Measurements from ENCODE around the gene ZNF511.

Gene ZNF511

DNA sequence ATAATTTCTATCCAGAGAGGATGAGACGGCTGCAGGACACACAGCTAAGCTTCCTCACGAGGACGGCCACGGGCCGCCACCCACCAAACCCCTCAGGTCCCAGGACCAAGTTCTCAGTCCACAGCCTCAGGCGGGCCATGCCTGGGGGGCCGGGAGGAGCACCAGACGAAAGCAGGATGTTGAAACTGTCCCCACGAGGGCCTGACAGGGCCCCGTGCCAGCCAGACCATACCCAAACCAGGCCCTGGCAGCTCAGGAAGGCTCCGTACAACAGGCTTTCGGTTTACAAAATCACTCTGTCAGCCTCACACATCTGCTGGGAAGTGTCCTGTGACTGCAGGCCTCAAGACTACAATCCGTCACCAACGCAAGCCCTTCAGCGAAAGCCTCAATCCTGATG lies 14.5 kb upstream of the ZNF511 start:
- no peak for DNase-seq (ENCODE audit: low read depth)
- TF ChIP-seq, protein P1, sequence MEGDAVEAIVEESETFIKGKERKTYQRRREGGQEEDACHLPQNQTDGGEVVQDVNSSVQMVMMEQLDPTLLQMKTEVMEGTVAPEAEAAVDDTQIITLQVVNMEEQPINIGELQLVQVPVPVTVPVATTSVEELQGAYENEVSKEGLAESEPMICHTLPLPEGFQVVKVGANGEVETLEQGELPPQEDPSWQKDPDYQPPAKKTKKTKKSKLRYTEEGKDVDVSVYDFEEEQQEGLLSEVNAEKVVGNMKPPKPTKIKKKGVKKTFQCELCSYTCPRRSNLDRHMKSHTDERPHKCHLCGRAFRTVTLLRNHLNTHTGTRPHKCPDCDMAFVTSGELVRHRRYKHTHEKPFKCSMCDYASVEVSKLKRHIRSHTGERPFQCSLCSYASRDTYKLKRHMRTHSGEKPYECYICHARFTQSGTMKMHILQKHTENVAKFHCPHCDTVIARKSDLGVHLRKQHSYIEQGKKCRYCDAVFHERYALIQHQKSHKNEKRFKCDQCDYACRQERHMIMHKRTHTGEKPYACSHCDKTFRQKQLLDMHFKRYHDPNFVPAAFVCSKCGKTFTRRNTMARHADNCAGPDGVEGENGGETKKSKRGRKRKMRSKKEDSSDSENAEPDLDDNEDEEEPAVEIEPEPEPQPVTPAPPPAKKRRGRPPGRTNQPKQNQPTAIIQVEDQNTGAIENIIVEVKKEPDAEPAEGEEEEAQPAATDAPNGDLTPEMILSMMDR (conservative IDR thresholded peaks at IDR 0.05; ENCODE audit: low read depth, low read length): no peak
- no peak overlapping the region for H3K4me3 ChIP-seq (ENCODE audit: low read depth, low read length)

DNA sequence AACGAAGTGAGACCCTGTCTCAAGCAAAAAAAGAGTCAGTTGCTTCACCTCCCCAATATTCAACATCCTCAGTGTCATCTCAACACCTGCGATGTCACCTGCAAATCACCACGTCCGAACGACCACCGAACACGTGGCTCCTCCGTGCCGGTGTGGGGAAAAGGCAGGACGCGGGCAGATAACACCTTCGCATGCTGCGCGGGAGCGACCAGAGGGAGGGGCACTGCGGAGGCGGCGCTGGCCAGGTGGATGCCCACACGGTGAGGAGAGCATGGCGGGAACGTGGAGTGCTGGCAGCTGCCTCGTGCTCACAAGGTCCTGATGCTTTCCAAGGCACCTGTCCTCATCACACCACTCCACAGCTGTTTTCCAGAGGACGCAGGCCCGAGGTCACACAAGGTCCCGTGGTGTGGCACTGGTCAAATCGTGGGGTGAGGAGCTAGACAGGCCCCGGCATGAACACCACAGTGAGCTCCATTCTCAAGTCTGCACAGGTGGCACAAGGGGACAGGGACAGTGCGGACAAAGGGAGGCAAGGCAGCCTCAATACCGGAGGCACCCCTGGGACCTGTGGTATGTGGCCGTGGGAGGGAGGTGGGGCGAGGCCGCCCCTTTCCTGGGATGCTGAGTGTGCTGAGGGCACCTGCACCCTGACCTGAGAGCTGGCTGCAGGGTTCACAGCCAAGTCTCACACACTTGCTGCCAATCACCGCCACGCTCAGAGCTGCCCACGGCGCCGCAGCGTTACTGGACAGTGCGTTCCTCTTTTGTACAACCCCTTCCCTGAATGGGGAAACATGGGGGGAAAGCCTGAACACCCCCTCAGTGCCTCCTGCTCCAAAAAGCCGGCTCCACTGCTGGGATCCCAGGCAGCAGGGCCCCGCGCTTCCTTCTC lies 13.0 kb upstream of the ZNF511 start:
- TF ChIP-seq, protein P1 (conservative IDR thresholded peaks at IDR 0.05; ENCODE audit: low read depth, low read length): no peak
- no peak for DNase-seq (ENCODE audit: low read depth)
- no peak overlapping the region for H3K4me3 ChIP-seq (ENCODE audit: low read depth, low read length)

DNA sequence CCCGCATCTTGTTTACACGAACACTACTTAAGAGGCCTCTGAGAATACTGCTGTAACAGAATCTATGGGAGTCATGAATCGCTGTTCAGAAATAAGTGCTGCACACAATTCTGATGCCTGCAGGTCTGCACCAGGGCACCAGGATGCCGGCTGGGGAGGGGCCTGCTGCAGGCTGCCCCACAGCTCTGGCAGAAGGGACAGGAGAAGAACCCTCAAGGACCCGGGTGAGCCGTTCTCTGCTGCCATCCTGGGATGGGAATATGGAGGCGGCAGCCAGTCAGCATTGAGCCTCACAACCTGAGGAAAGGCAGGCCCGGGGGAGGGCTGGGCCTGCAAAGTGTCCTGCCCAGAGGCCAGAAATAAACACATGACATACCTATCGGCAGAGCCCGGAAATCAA lies 11.2 kb upstream of the ZNF511 start:
- DNase-seq (ENCODE audit: low read depth): no peak
- H3K4me3 ChIP-seq (ENCODE audit: low read depth, low read length): no peak overlapping the region
- TF ChIP-seq, protein P1 (conservative IDR thresholded peaks at IDR 0.05; ENCODE audit: low read depth, low read length): no peak

DNA sequence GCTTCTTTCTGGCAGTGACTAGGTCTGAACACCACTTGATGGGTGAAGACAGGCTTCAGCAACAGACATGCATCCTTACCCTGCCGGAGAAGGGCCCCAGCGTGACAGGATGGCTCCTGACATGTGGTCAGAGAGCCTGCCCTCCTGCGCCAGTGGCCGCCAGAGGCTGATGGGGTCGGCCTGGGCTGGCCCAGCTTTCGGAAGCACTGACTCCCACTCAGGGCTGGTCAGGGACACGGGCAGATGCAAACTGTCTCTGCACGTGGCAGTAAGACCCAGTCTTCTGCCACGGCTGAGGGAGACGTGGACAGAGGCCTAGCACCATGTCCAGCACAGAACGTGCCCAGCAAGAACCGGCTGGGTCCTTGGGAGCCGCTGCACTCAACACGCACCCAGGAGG lies 10.2 kb upstream of the ZNF511 start:
- no peak for DNase-seq (ENCODE audit: low read depth)
- no peak overlapping the region for H3K4me3 ChIP-seq (ENCODE audit: low read depth, low read length)
- TF ChIP-seq, protein P1 (conservative IDR thresholded peaks at IDR 0.05; ENCODE audit: low read depth, low read length): no peak

DNA sequence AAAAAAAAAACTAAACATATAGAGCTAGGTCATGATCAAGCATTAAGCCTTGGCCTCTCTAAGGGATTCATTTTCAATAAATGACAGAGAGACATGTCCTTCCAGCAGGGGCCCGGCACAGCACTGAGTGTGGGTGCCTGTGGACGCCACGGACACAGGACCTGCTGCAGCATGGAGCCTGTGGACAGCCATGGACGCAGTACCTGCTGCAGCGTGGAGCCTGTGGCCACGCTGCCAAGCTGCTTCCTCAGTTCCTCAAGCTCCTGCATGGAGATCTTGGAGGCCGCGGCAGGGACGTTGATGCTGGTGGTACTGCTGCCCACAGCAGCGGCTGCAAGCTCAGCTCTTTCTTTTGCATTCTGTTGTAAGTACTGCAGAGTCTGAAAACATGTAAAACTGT lies 9.5 kb upstream of the ZNF511 start:
- DNase-seq (ENCODE audit: low read depth): no peak
- H3K4me3 ChIP-seq (ENCODE audit: low read depth, low read length): no peak overlapping the region
- TF ChIP-seq, protein P1 (conservative IDR thresholded peaks at IDR 0.05; ENCODE audit: low read depth, low read length): no peak

DNA sequence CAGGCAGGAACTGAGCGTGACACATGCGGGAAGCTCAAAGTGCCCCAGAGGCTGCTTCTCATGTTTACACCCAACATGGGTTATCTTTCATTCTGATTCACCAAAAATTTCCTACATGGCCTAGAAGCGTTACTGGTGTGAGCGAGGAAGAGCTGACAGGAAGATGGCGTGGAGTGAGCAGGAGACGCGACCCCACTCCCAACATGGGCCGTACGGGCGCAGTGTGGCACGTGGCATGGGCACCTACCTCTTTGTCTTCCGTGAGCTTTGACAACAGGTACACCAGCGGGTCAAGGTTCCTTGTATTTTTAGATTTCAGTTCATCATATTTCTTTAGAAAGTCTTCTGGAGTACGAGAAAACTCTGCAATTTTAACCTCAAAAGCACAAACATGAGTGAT lies 9.0 kb upstream of the ZNF511 start:
- no peak for DNase-seq (ENCODE audit: low read depth)
- TF ChIP-seq, protein P1 (conservative IDR thresholded peaks at IDR 0.05; ENCODE audit: low read depth, low read length): no peak
- H3K4me3 ChIP-seq (ENCODE audit: low read depth, low read length): no peak overlapping the region

DNA sequence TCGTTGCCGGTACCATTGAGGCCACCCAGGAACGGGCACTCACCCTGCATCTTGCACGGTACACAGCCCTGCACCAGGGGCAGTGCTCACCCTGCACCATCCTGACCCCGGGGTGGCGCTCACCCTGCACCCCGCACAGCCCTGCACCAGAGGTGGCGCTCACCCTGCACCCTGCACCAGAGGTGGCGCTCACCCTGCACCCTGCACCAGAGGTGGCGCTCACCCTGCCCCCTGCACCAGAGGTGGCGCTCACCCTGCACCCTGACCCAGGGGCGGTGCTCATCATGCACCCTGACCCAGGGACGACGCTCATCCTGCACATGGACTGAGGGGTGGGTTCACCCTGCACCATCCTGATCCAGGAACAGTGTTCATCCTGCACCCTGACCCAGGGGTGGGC lies 6.5 kb upstream of the ZNF511 start:
- TF ChIP-seq, protein P1 (conservative IDR thresholded peaks at IDR 0.05; ENCODE audit: low read depth, low read length): no peak
- no peak for DNase-seq (ENCODE audit: low read depth)
- H3K4me3 ChIP-seq (ENCODE audit: low read depth, low read length): no peak overlapping the region
